A549 (cell line): Measurements from ENCODE around the gene PER1. TPM values are rescaled to one million over a fixed set of nuclear protein-coding genes. Genes with fewer than 3 reads are reported as not detected.

Source experiments
- CBX2 ChIP-seq: fragments of 200-600 bp; sonication (generic); IDR thresholded peaks from 2 replicates; pipeline ENCODE4 v1.6.1; 2016; ENCODE audit warnings: low read depth, mild to moderate bottlenecking, borderline replicate concordance
- CHD2 ChIP-seq: fragments of 150-350 bp; IDR thresholded peaks from 2 replicates; pipeline ENCODE4 v1.6.1; 2014; ENCODE audit warnings: low read length; ENCODE audit not compliant: partially characterized antibody
- CHD4 ChIP-seq: fragments of 200-600 bp; sonication (generic); IDR thresholded peaks from 2 replicates; pipeline ENCODE4 v1.6.1; 2016; ENCODE audit warnings: antibody characterized with exemption, mild to moderate bottlenecking, borderline replicate concordance
- FOSB ChIP-seq: fragments of 250-450 bp; sonication (Bioruptor Pico); IDR thresholded peaks from 2 replicates; pipeline ENCODE4 v1.5.0; 2020; ENCODE audit warnings: mild to moderate bottlenecking, moderate library complexity
- FOXS1 ChIP-seq: fragments of 250-450 bp; sonication (Bioruptor Pico); IDR thresholded peaks from 2 replicates; pipeline ENCODE4 v1.5.0; 2020; ENCODE audit warnings: mild to moderate bottlenecking, moderate library complexity
- HDAC2 ChIP-seq: fragments of 200-600 bp; sonication (generic); IDR thresholded peaks from 2 replicates; pipeline ENCODE4 v1.6.1; 2016
- KDM1A ChIP-seq: fragments of 200-600 bp; sonication (generic); IDR thresholded peaks from 2 replicates; pipeline ENCODE4 v1.6.1; 2016; ENCODE audit warnings: low read depth, mild to moderate bottlenecking
- NR3C1 ChIP-seq: fragments of >200 bp; sonication (Bioruptor Twin); formaldehyde crosslinking; IDR thresholded peaks from 3 replicates; pipeline ENCODE4 v1.6.1; 2017
- POLR2A ChIP-seq: IDR thresholded peaks from 2 replicates; pipeline ENCODE4 v1.6.1; 2012; ENCODE audit warnings: mild to moderate bottlenecking, low read length
- RAD21 ChIP-seq, 2 experiments: fragments of >200 bp in 1 of 2; sonication (Bioruptor Twin) in 1 of 2; formaldehyde crosslinking in 1 of 2; IDR thresholded peaks in 1 of 2; conservative IDR thresholded peaks in 1 of 2; 2 replicates in 1 of 2; 3 replicates in 1 of 2; pipeline ENCODE4 v1.6.1; 2012 to 2018; ENCODE audit warnings: inconsistent platforms in 1 of 2
- RARB ChIP-seq: fragments of 250-450 bp; sonication (Bioruptor Pico); IDR thresholded peaks from 2 replicates; pipeline ENCODE4 v1.8.0; 2021; ENCODE audit warnings: mild to moderate bottlenecking, moderate library complexity
- RCOR1 ChIP-seq: fragments of 150-350 bp; IDR thresholded peaks from 2 replicates; pipeline ENCODE4 v1.6.1; 2014; ENCODE audit warnings: antibody characterized with exemption, low read length, low read depth
- SMC3 ChIP-seq: fragments of >200 bp; sonication (Bioruptor Twin); formaldehyde crosslinking; IDR thresholded peaks from 3 replicates; pipeline ENCODE4 v1.6.1; 2018; ENCODE audit warnings: inconsistent platforms
- ZNF302 ChIP-seq: fragments of 250-450 bp; sonication (Bioruptor Pico); IDR thresholded peaks from 2 replicates; pipeline ENCODE4 v1.9.0; 2021; ENCODE audit warnings: inconsistent platforms, mild to moderate bottlenecking, moderate library complexity
- ZSCAN20 ChIP-seq: fragments of 250-450 bp; sonication (Bioruptor Pico); IDR thresholded peaks from 2 replicates; pipeline ENCODE4 v1.8.0; 2022; ENCODE audit warnings: mild to moderate bottlenecking, moderate library complexity
- polyA plus RNA-seq, 4 experiments: library from polyadenylated mRNA; depleted of rRNA in 3 of 4; stranded (reverse); fragments of >200 nt; fragmentation: RNase III in 1 of 4; extraction: RNeasy Plus Mini Kit Qiagen cat#74134 plus additional on column Dnase treatment in 1 of 4; gene quantifications; 2 replicates in 3 of 4; 3 replicates in 1 of 4; pipeline ENCODE4 v1.2.3, GENCODE V29; 2011 to 2017
- TF ChIP-seq, protein P1 (sequence below): fragments of >200 bp; sonication (Bioruptor Twin); formaldehyde crosslinking; IDR thresholded peaks from 2 replicates; pipeline ENCODE4 v1.6.1; 2016
- TF ChIP-seq, protein P2 (sequence below): IDR thresholded peaks from 2 replicates; pipeline ENCODE4 v1.6.1; 2012; ENCODE audit warnings: low read depth, borderline replicate concordance
- TF ChIP-seq, protein P3 (sequence below): fragments of 150-350 bp; IDR thresholded peaks from 2 replicates; pipeline ENCODE4 v1.6.1; 2014; ENCODE audit warnings: low read depth, mild to moderate bottlenecking, low read length
- TF ChIP-seq, protein P4 (sequence below): fragments of >200 bp; sonication (Bioruptor Twin); formaldehyde crosslinking; IDR thresholded peaks from 3 replicates; pipeline ENCODE4 v1.5.1; 2016
- TF ChIP-seq, protein P5 (sequence below): fragments of 250-450 bp; sonication (Bioruptor Pico); IDR thresholded peaks from 2 replicates; pipeline ENCODE4 v1.5.0; 2020; ENCODE audit warnings: low read depth, mild to moderate bottlenecking, moderate library complexity
- TF ChIP-seq, protein P6 (sequence below): IDR thresholded peaks from 2 replicates; pipeline ENCODE4 v1.6.1; 2012
- TF ChIP-seq, protein P7 (sequence below): fragments of 450-650 bp; IDR thresholded peaks from 2 replicates; pipeline ENCODE4 v1.6.1; 2014; ENCODE audit warnings: antibody characterized with exemption

PER1 gene
- polyA plus RNA-seq, 2 of the 4 experiments (the other 2 are of a cell fraction) = 5.5 to 8.7 TPM

DNA sequence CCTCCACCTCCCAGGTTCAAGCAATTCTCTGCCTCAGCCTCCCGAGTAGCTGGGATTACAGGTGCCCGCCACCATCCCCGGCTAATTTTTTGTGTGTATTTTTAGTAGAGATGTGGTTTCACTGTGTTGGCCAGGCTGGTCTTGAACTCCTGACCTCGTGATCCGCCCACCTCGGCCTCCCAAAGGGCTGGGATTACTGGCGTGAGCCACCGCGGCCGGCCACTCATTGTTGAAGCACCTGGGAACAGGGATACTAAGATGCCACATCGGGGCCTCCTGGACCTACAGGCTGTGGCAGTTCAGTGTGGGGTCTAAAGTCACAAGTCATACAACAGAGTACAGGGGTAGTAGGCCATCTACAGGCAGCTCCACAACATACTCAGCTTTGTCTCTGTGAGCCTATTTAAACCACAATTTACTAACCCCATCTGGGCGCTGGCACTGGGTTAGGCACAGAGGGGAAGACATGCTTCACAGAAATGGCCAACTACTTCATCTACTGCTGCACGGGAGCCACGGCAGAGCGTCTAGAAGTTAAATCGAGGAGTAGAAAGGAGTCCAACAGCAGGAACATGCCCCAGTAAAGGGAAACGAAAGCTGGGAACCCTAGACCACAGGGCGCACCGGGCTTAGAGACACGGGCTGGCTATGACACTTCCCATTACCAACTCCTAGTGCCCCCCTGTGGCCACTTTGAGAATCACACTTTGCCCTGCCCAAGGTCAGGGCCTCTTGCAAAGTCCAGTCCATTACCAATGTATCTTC, 6.2 kb upstream of the PER1 start (continued):
- TF ChIP-seq CBX2 = no peak
- TF ChIP-seq, protein P1, sequence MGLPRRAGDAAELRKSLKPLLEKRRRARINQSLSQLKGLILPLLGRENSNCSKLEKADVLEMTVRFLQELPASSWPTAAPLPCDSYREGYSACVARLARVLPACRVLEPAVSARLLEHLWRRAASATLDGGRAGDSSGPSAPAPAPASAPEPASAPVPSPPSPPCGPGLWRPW = no peak
- no peak for TF ChIP-seq POLR2A
- TF ChIP-seq, protein P2, sequence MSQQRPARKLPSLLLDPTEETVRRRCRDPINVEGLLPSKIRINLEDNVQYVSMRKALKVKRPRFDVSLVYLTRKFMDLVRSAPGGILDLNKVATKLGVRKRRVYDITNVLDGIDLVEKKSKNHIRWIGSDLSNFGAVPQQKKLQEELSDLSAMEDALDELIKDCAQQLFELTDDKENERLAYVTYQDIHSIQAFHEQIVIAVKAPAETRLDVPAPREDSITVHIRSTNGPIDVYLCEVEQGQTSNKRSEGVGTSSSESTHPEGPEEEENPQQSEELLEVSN = no peak
- peak; percentile 80 for TF ChIP-seq RAD21 (conservative IDR thresholded peaks at IDR 0.05 in 1 of 2, IDR thresholded peaks at IDR 0.05 in 1 of 2)
- TF ChIP-seq KDM1A = peak; percentile 71; the same call in 1 of the 2 replicates
- TF ChIP-seq HDAC2 = no peak
- 0 out of 2 replicates have a peak, but pooled peaks have one; percentile 36 for TF ChIP-seq RARB (CRISPR knock-in tag)
- TF ChIP-seq, protein P3, sequence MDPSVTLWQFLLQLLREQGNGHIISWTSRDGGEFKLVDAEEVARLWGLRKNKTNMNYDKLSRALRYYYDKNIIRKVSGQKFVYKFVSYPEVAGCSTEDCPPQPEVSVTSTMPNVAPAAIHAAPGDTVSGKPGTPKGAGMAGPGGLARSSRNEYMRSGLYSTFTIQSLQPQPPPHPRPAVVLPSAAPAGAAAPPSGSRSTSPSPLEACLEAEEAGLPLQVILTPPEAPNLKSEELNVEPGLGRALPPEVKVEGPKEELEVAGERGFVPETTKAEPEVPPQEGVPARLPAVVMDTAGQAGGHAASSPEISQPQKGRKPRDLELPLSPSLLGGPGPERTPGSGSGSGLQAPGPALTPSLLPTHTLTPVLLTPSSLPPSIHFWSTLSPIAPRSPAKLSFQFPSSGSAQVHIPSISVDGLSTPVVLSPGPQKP = no peak
- peak; percentile 89 for TF ChIP-seq SMC3
- TF ChIP-seq RCOR1 = no peak
- TF ChIP-seq, protein P4, sequence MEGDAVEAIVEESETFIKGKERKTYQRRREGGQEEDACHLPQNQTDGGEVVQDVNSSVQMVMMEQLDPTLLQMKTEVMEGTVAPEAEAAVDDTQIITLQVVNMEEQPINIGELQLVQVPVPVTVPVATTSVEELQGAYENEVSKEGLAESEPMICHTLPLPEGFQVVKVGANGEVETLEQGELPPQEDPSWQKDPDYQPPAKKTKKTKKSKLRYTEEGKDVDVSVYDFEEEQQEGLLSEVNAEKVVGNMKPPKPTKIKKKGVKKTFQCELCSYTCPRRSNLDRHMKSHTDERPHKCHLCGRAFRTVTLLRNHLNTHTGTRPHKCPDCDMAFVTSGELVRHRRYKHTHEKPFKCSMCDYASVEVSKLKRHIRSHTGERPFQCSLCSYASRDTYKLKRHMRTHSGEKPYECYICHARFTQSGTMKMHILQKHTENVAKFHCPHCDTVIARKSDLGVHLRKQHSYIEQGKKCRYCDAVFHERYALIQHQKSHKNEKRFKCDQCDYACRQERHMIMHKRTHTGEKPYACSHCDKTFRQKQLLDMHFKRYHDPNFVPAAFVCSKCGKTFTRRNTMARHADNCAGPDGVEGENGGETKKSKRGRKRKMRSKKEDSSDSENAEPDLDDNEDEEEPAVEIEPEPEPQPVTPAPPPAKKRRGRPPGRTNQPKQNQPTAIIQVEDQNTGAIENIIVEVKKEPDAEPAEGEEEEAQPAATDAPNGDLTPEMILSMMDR = peak; percentile 92
- peak; percentile 92 for TF ChIP-seq CHD4
- TF ChIP-seq NR3C1 = no peak
- no peak for TF ChIP-seq FOXS1 (CRISPR knock-in tag)
- TF ChIP-seq, protein P5, sequence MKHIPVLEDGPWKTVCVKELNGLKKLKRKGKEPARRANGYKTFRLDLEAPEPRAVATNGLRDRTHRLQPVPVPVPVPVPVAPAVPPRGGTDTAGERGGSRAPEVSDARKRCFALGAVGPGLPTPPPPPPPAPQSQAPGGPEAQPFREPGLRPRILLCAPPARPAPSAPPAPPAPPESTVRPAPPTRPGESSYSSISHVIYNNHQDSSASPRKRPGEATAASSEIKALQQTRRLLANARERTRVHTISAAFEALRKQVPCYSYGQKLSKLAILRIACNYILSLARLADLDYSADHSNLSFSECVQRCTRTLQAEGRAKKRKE = no peak
- TF ChIP-seq, protein P6, sequence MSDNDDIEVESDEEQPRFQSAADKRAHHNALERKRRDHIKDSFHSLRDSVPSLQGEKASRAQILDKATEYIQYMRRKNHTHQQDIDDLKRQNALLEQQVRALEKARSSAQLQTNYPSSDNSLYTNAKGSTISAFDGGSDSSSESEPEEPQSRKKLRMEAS = 0 out of 2 replicates have a peak, but pooled peaks have one; percentile 35
- TF ChIP-seq, protein P7, sequence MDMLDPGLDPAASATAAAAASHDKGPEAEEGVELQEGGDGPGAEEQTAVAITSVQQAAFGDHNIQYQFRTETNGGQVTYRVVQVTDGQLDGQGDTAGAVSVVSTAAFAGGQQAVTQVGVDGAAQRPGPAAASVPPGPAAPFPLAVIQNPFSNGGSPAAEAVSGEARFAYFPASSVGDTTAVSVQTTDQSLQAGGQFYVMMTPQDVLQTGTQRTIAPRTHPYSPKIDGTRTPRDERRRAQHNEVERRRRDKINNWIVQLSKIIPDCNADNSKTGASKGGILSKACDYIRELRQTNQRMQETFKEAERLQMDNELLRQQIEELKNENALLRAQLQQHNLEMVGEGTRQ = peak; percentile 19; the same call in 1 of the 2 replicates
- TF ChIP-seq ZNF302 (CRISPR knock-in tag) = no peak
- no peak for TF ChIP-seq FOSB (CRISPR knock-in tag)
- no peak for TF ChIP-seq ZSCAN20
- TF ChIP-seq CHD2 = peak; percentile 13
- TF ChIP-seq, all 56 proteins: peak for 13
